ENCODE data around the gene AP1S3. TPM values are rescaled to one million over a fixed set of nuclear protein-coding genes. Genes with fewer than 3 reads are reported as not detected.

Gene AP1S3
- total and polyA plus RNA-seq, 2 donors (not counting 3 experiments of a cell fraction or from before 2014, with no cell fraction given), result 0.69 to 3.8 TPM

- Histone ChIP-seq H3K9ac (replicated peaks; ENCODE audit: extremely low read depth, insufficient read depth, low read length) (no peak overlapping the region), H3K4me2 (ENCODE audit: insufficient read depth, low read length) (no peak overlapping the region), H3K9me3 (replicated peaks; ENCODE audit: control insufficient read depth, insufficient read depth, low read length) (no peaks in the 10 kb centered on the region), H3K4me1 (ENCODE audit: control insufficient read depth, extremely low read depth, insufficient read depth, low read length) (peaks cover 20% of the 10 kb centered on the region), H3K79me2 (ENCODE audit: control insufficient read depth, insufficient read depth, low read length) (no peaks in the 10 kb centered on the region), H3K27ac (ENCODE audit: insufficient read depth, low read depth, low read length) (no peak overlapping the region), H3K4me3 (replicated peaks in 1 of 3; ENCODE audit: insufficient read depth in 1 of 3, low read depth in 1 of 3, low read length in 3 of 3) (no peak overlapping the region), H3K36me3 (ENCODE audit: control insufficient read depth in 2 of 2, extremely low read depth in 1 of 2, insufficient read depth in 2 of 2, low read length in 2 of 2) (no peaks in the 10 kb centered on the region), H4K20me1 (replicated peaks; ENCODE audit: control insufficient read depth, extremely low read depth, insufficient read depth, low read length) (no peaks in the 10 kb centered on the region), H2AFZ (ENCODE audit: low read depth, low read length) (no peak overlapping the region), H3K27me3 (ENCODE audit: control insufficient read depth in 2 of 2, insufficient read depth in 2 of 2, low read length in 2 of 2) (no peaks in the 10 kb centered on the region), H3K9me1 (replicated peaks; ENCODE audit: control insufficient read depth, extremely low read depth, insufficient read depth, low read length) (no peaks in the 10 kb centered on the region)
- DNase-seq (ENCODE audit: low read depth, low spot score) (no peak), FAIRE-seq (no peak)
- TF ChIP-seq JUN (IDR thresholded peaks at IDR 0.05; ENCODE audit: borderline replicate concordance, insufficient read depth, insufficient read length, low read depth) (no peak), POLR2AphosphoS5 (IDR thresholded peaks at IDR 0.05; ENCODE audit: insufficient read depth, low read depth, low read length) (no peak), EZH2 (IDR thresholded peaks at IDR 0.05; ENCODE audit: borderline replicate concordance, low read depth, low read length, severe bottlenecking) (no peak), MYC (IDR thresholded peaks at IDR 0.05; ENCODE audit: low read depth, low read length) (no peak)
- TF ChIP-seq, protein P1, sequence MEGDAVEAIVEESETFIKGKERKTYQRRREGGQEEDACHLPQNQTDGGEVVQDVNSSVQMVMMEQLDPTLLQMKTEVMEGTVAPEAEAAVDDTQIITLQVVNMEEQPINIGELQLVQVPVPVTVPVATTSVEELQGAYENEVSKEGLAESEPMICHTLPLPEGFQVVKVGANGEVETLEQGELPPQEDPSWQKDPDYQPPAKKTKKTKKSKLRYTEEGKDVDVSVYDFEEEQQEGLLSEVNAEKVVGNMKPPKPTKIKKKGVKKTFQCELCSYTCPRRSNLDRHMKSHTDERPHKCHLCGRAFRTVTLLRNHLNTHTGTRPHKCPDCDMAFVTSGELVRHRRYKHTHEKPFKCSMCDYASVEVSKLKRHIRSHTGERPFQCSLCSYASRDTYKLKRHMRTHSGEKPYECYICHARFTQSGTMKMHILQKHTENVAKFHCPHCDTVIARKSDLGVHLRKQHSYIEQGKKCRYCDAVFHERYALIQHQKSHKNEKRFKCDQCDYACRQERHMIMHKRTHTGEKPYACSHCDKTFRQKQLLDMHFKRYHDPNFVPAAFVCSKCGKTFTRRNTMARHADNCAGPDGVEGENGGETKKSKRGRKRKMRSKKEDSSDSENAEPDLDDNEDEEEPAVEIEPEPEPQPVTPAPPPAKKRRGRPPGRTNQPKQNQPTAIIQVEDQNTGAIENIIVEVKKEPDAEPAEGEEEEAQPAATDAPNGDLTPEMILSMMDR (IDR thresholded peaks at IDR 0.05; ENCODE audit: extremely low read depth in 1 of 2, insufficient read depth in 1 of 2, low read depth in 1 of 2, low read length in 2 of 2), result no peak
- CTCF ChIA-PET, result interaction anchor here (1.1 kb wide), 1 partner anchor 15 kb away, joined by 3 read pairs; no protein-coding TSS in a partner anchor
- no TSS peak for BruUV-seq (replicated peaks)
- dilution Hi-C loops (cut with MboI; ENCODE audit: extremely low pct_ligation_motif_present, low sequenced_read_pairs), result no loop called here
- intact Hi-C loops (cut with micrococcal nuclease), result no loop called here
- POLR2A ChIA-PET, result no interaction called here
Measured at GRCh38 chr2:223813329-223813728, 24.1 kb downstream of the AP1S3 start.

- DNase-seq (ENCODE audit: low read depth, low spot score), result no peak
- Histone ChIP-seq H3K4me2 (ENCODE audit: insufficient read depth, low read length) (no peak overlapping the region), H3K4me3 (replicated peaks in 1 of 3; ENCODE audit: insufficient read depth in 1 of 3, low read depth in 1 of 3, low read length in 3 of 3) (no peak overlapping the region), H3K9me1 (replicated peaks; ENCODE audit: control insufficient read depth, extremely low read depth, insufficient read depth, low read length) (no peaks in the 10 kb centered on the region), H3K27ac (ENCODE audit: insufficient read depth, low read depth, low read length) (no peak overlapping the region), H3K27me3 (ENCODE audit: control insufficient read depth in 2 of 2, insufficient read depth in 2 of 2, low read length in 2 of 2) (no peaks in the 10 kb centered on the region), H2AFZ (ENCODE audit: low read depth, low read length) (no peak overlapping the region), H3K9me3 (replicated peaks; ENCODE audit: control insufficient read depth, insufficient read depth, low read length) (no peaks in the 10 kb centered on the region), H3K79me2 (ENCODE audit: control insufficient read depth, insufficient read depth, low read length) (no peaks in the 10 kb centered on the region), H3K36me3 (ENCODE audit: control insufficient read depth in 2 of 2, extremely low read depth in 1 of 2, insufficient read depth in 2 of 2, low read length in 2 of 2) (no peaks in the 10 kb centered on the region), H3K4me1 (ENCODE audit: control insufficient read depth, extremely low read depth, insufficient read depth, low read length) (peaks cover 20% of the 10 kb centered on the region), H3K9ac (replicated peaks; ENCODE audit: extremely low read depth, insufficient read depth, low read length) (no peak overlapping the region), H4K20me1 (replicated peaks; ENCODE audit: control insufficient read depth, extremely low read depth, insufficient read depth, low read length) (no peaks in the 10 kb centered on the region)
- ChIA-PET CTCF (interaction anchor here (2.8 kb wide), 1 partner anchor 14 kb away, joined by 14 read pairs; no protein-coding TSS in a partner anchor), POLR2A (no interaction called here)
- intact Hi-C loops (cut with micrococcal nuclease), result no loop called here
- no TSS peak for BruUV-seq (replicated peaks)
- dilution Hi-C loops (cut with MboI; ENCODE audit: extremely low pct_ligation_motif_present, low sequenced_read_pairs), result no loop called here
- FAIRE-seq, result no peak
- no peak for TF ChIP-seq FOS (IDR thresholded peaks at IDR 0.05; ENCODE audit: borderline replicate concordance, insufficient read depth, low read length)
- TF ChIP-seq JUN (IDR thresholded peaks at IDR 0.05; ENCODE audit: borderline replicate concordance, insufficient read depth, insufficient read length, low read depth), result no peak
- no peak for TF ChIP-seq MAX (IDR thresholded peaks at IDR 0.05; ENCODE audit: insufficient read depth, insufficient read length)
- TF ChIP-seq GATA2 (IDR thresholded peaks at IDR 0.05; ENCODE audit: insufficient read depth, insufficient read length, low read depth, low read length), result no peak
- TF ChIP-seq POLR2A (IDR thresholded peaks at IDR 0.05; ENCODE audit: low read depth, low read length), result no peak
- TF ChIP-seq, protein P1 (IDR thresholded peaks at IDR 0.05; ENCODE audit: extremely low read depth in 1 of 2, insufficient read depth in 1 of 2, low read depth in 1 of 2, low read length in 2 of 2), result no peak
- TF ChIP-seq MYC (IDR thresholded peaks at IDR 0.05; ENCODE audit: low read depth, low read length), result no peak
- no peak for TF ChIP-seq POLR2AphosphoS5 (IDR thresholded peaks at IDR 0.05; ENCODE audit: insufficient read depth, low read depth, low read length)
- no peak for TF ChIP-seq EZH2 (IDR thresholded peaks at IDR 0.05; ENCODE audit: borderline replicate concordance, low read depth, low read length, severe bottlenecking)
Measured at GRCh38 chr2:223811757-223812156, 25.6 kb downstream of the AP1S3 start.
